Measurements from ENCODE around the gene POMT2.
"Not testable (repeated sequence)": the region's sequence is repeated elsewhere in the genome, so short reads cannot be mapped to it uniquely, and the experiment has no call there.

POMT2 gene

GRCh38 chr14:77324289-77324688 lies 3.6 kb upstream of the POMT2 start:
- no peak for DNase-seq (ENCODE audit: low read depth)

- DNase-seq (ENCODE audit: low read depth), result no peak
Observed at GRCh38 chr14:77323571-77323970, 2.9 kb upstream of the POMT2 start.

GRCh38 chr14:77322951-77323350 lies 2.3 kb upstream of the POMT2 start:
- DNase-seq (ENCODE audit: low read depth), result no peak

- no peak for DNase-seq (ENCODE audit: low read depth)
Observed at GRCh38 chr14:77322250-77322902, 1.7 kb upstream of the POMT2 start.

- peak; percentile 39 for DNase-seq (ENCODE audit: low read depth)
Observed at GRCh38 chr14:77319422-77319821, 1.3 kb downstream of the POMT2 start.

- DNase-seq (ENCODE audit: low read depth), result not testable (repeated sequence)
Observed at GRCh38 chr14:77318756-77319155, 1.9 kb downstream of the POMT2 start.

- DNase-seq (ENCODE audit: low read depth), result no peak
Observed at GRCh38 chr14:77318006-77318553, 2.6 kb downstream of the POMT2 start.

GRCh38 chr14:77316872-77317301 lies 3.8 kb downstream of the POMT2 start:
- no peak for DNase-seq (ENCODE audit: low read depth)

GRCh38 chr14:77316195-77316505 lies 4.5 kb downstream of the POMT2 start:
- DNase-seq (ENCODE audit: low read depth), result no peak

GRCh38 chr14:77314539-77315457 lies 5.9 kb downstream of the POMT2 start:
- no peak for DNase-seq (ENCODE audit: low read depth)

GRCh38 chr14:77314043-77314442 lies 6.6 kb downstream of the POMT2 start:
- peak; percentile 93 for DNase-seq (ENCODE audit: low read depth)

- no peak for DNase-seq (ENCODE audit: low read depth)
Observed at GRCh38 chr14:77313371-77313770, 7.3 kb downstream of the POMT2 start.

GRCh38 chr14:77311217-77311616 lies 9.5 kb downstream of the POMT2 start:
- DNase-seq (ENCODE audit: low read depth), result no peak

GRCh38 chr14:77310026-77310425 lies 10.7 kb downstream of the POMT2 start:
- DNase-seq (ENCODE audit: low read depth), result no peak

GRCh38 chr14:77309131-77309530 lies 11.6 kb downstream of the POMT2 start:
- no peak for DNase-seq (ENCODE audit: low read depth)

- peak; percentile 73 for DNase-seq (ENCODE audit: low read depth)
Observed at GRCh38 chr14:77306851-77307496, 13.7 kb downstream of the POMT2 start.

- no peak for DNase-seq (ENCODE audit: low read depth)
Observed at GRCh38 chr14:77306416-77306815, 14.3 kb downstream of the POMT2 start.

- DNase-seq (ENCODE audit: low read depth), result no peak
Observed at GRCh38 chr14:77305696-77306095, 15.0 kb downstream of the POMT2 start.

GRCh38 chr14:77303417-77304156 lies 17.1 kb downstream of the POMT2 start:
- peak; percentile 95 for DNase-seq (ENCODE audit: low read depth)

GRCh38 chr14:77302926-77303325 lies 17.8 kb downstream of the POMT2 start:
- DNase-seq (ENCODE audit: low read depth), result peak; percentile 73

GRCh38 chr14:77301103-77301502 lies 19.6 kb downstream of the POMT2 start:
- peak; percentile 79 for DNase-seq (ENCODE audit: low read depth)

- no peak for DNase-seq (ENCODE audit: low read depth)
Observed at GRCh38 chr14:77299771-77300170, 20.9 kb downstream of the POMT2 start.
